SW480 (cell line): Measurements from ENCODE around the gene FCRLB.
"Not testable (repeated sequence)": the region's sequence is repeated elsewhere in the genome, so short reads cannot be mapped to it uniquely, and the experiment has no call there.

Experiments used
- DNase-seq: peaks from one replicate; pipeline ENCODE4 v3.0.0-alpha.2; 2016; ENCODE audit warnings: low spot score

Gene FCRLB

DNA sequence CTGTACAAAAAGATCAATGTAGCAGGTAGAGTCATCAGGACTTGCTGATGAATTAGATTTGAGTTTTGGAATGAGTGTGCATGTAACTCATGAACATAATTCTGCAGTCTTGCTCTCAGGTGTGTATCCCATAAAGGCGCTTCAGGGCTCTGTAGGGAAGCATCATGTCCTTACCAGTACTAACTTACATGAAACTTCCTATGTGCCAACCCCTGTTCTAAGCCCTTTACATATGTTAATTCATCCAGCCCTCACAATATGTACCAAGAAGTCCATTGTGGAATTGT lies 2.1 kb upstream of the FCRLB start:
- no peak for DNase-seq

DNA sequence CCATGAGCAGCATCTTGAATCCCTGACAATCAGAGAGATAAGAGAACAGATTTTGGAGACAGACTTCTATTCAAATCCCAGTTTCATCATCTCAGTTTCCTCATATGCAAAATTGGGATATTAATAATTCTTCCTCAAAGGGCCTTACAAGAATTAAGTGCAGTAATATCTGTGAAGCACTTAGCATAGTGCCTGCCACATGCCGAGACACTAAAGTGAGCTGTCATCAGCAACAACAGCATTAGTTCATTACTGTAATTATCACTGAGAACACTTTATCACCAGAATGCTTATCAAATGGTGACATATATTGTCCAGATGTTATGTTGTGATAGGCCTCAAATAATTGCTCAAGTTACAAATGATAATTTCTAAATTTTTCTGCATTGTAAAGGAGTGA lies 922 bp upstream of the FCRLB start:
- DNase-seq: no peak

GRCh38 chr1:161721738-161722343 lies 497 bp downstream of the FCRLB start:
- peak; percentile 56 for DNase-seq

DNA sequence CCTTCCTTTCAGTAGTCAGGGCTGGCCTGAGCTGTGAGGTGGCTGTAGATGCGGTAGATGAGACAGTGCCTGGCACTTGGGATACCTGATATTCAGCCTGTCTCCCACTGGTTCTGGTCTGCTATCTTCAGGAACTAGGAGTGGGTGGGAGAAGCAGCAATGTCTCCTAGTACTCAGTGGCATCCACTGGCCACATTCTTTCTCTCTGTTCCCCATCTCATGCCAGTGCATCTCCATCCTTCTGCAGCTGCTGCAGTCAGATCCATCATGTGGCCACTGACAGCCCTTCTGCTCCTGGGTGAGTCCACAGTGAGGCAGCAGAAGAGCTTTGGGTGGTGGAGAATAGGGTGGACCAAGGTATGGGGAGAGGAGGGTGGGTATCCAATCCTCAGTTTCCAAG lies 1.1 kb downstream of the FCRLB start:
- DNase-seq: no peak

DNA sequence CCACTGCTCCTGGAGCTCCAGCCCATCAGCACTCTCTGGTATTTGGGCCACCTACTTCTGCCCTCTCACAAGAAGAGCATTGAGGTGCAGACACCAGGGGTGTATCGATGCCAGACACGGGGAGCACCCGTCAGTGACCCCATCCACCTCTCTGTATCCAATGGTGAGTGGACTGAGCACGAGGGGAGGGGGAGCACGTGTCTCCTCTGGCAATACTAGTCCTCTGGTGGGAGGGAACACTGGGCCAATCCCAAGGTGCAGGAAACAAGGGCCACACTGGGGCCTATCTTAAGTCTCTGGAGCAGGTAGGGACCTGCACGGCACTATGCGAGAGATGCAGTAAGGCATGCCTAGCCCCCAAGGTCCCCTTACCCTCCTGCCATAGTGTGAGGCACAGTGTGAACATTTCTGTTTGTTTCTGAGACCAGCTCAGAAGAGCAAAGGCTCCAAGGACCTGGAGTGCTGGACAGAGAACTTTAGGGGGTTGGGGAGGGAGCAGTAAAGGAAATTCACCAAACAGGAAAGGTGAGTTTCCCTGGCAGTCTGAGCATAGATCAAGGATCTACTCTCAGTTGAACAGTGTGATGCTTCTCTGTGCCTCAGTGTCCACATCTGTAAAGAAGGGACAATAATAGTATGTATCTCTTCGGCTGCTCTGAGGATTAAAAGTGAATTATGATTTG lies 2.3 kb downstream of the FCRLB start:
- DNase-seq: no peak

DNA sequence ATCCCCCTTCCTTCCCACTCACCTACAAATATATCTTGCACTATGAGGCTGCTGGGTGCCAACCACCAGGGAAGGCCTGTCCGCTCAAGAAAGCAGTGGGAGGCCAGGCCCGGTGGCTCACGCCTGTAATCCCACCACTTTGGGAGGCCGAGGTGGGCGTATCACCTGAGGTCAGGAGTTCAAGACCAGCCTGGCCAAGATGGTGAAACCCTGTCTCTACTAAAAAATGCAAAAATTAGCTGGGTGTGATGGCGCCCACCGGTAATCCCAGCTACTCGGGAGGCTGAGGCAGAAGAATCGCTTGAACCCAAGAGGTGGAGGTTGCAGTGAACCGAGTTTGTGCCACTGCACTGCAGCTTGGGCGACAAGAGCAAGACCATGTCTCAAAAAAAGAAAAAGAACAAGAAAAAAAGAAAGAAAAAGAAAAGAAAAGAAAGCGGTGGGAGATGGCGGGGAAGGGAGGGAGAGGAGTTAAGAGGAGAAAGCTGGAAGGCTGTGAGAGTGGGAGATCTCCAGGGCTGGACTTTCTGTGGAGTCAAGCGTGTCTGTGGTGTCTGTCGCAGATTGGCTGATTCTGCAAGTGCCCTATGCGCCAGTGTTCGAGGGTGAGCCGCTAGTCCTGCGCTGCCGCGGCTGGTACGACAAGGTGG lies 4.0 kb downstream of the FCRLB start:
- not testable (repeated sequence) for DNase-seq

DNA sequence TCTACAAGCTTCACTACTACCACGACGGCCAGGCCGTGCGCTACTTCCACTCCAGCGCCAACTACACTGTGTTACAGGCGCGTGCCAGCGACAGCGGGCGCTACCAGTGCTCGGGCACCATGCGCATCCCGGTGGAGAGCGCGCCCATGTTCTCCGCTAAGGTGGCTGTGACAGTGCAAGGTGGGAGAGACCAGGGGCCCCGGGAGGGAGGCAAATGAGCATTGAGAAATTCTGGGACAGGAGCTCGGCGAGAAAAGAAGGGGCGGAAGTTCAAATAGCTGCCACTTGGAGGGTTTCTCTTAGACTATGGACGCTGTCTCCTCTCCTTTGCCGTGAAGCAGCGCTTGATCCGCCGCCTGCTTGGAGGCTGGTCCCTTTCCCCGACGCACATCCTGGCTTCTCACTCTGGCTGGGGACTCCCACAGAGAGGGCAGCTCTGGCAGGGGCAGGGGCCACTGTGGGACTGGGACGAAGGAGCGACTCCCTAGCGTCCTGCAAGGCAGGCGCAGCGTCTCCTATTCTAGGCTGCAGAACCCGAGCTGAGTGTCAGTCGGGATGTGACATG lies 4.6 kb downstream of the FCRLB start:
- peak; percentile 49 for DNase-seq

DNA sequence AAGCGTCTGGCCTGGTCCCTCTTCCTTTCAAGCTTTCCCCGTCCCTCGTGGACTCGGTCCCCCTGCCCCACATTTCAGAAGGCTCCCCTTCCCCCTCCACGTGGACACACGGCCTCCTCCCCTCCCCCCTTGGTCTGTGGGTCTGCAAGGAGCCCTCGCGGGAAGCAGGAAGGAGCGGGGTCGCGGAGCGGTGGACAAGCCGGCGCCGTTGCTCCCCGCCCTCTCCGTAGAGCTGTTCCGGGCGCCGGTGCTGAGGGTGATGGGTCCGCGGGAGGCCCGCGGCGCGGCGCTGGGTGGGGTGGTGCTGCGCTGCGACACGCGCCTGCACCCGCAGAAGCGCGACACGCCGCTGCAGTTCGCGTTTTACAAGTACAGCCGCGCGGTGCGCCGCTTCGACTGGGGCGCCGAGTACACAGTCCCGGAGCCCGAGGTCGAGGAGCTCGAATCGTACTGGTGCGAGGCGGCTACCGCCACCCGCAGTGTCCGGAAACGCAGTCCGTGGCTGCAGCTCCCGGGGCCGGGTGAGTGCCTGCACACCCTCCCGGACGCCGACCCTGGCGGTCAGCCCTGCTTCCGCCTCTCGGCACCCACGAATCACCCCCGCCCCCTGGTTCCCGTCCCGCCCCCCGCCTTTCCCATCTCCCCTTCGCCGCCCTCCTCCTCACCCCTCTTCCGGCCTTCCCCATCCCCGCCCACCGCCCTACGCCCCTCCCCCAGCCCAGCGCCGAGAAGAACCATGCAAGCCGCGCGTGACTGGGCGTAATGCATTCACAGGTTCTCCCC lies 5.3 kb downstream of the FCRLB start:
- DNase-seq: peak; percentile 73

DNA sequence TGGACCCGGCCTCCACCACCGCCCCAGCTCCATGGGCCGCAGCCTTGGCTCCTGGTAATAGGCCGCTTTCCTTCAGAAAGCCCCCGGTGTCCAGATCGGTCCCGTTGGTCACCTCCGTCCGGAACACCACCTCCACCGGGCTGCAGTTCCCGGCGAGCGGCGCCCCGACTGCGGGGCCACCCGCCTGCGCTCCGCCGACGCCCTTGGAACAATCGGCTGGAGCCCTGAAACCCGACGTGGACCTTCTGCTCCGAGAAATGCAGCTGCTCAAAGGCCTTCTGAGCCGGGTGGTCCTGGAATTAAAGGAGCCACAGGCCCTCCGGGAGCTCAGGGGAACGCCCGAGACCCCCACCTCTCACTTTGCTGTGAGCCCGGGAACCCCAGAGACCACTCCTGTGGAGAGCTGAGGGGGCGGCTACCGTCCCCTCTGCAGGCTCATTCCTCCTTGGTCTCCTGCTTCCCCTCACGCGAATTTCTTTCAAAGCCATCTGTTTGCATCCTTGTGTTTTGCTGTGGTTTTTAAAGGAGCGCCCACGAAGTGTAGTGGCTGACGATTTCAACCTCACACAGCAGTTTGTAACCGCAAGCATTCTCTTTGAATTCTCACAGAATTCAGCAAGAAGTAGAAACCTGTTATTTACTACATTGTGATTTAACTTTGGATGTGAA lies 6.0 kb downstream of the FCRLB start:
- DNase-seq: no peak

DNA sequence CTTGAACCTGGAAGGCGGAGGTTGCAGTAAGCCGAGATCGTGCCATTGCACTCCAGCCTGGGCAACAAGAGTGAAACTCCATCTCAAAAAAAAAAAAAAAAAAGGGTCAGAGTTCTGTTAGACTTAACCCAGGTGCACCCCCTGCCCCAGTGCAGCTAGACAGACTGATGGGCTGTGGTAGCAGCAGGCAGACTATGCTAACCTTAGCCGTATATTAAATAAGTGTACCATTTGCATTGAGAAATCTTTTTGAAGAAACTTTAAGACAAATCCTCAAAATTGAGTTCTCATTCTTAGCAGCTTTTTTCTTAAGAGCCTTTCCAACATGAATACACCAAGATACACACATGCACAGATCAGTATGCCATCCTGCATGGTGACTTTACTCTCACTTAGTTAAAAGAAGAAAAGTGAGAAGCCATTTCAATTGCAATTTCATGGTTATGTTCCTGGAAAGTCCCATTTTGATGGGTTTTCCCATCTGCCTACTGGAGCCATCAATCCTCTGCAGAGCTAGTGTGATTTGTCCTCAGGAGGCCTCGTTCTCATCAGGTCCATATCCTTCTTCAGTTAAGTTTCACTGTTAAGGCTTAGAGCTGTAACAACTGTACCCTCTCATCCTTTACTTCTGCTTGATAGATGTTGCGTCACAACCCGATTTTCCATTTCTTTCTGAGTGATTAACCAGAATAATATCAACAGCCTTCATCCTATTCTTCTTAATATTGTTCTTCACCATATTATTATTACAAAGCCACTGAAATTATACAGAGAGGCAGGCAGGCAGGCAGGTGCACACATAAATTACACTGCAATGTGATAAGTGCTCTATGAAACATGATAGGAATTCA lies 7.3 kb downstream of the FCRLB start:
- no peak for DNase-seq

GRCh38 chr1:161730050-161730564 lies 8.8 kb downstream of the FCRLB start:
- no peak for DNase-seq

DNA sequence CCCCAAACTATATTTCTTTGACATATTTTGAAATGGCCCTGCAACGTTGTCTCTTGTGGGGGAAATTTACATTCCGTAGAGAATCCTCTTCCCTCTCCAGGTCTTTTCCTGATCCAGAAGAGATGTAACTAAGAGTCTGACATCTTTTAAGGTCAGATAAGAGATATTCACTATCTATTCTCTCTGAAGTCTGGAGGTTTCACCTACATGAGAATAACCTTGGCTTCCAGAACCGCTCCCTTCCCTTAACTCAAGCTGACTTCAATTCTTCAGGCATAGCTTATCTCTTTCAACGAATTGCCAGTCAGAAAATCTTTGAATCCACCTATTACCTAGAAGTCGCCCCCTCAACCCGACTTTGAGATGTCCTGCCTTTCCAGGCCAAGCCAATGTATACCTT lies 9.9 kb downstream of the FCRLB start:
- no peak for DNase-seq

DNA sequence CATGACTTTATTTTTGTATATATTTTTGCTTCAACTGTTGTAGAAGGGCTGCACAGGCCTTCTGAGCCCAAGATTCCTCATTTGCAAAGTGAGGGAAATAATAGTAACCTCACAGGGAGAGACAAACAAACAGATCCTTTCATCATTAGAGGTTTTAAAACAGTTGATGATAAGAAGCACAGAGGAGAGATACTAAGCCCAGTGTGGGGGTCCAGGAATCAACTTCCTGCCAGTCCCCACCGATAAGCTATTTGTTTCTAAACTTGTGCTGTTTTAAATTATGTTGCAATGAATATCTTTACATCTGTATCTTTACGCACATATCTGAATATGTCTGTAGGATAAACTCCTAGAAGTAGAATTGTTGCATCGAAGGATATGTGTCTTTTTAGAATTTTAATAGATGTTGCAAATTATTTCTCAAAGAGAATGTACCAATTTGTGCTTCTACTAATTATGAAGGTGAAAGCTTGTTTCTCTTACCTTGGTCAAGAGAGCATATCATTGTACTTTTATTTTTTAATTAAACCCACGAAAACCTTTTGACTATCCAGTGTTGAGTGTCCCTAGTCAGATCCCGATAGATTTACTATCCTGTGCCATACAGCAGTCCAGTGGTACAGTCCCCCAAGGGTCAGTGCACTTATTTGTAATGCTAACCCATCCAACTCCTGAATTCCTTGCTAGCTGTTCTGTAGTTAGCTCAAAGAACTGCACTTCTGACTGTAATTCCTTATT lies 10.8 kb downstream of the FCRLB start:
- DNase-seq: no peak

- DNase-seq: no peak
Observed at GRCh38 chr1:161733526-161733925, 12.2 kb downstream of the FCRLB start.

DNA sequence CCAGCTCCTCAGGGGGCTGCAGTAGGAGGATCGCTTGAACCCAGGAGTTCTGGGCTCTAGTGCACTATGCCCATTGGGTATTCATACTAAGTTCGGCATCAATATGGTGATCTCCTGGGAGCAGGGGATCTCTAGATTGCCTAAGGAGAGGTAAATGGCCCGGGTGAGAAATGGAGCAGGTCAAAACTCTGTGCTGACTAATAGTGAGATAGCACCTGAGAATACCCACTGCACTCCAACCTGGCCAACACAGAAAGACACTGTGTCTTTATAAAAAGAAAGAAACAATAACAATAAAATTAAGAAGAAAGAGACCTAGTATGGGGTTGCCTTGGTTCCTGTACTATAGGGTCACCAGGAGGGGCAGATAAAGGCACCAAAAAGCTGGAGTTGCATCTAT lies 14.5 kb downstream of the FCRLB start:
- no peak for DNase-seq

GRCh38 chr1:161736335-161736969 lies 15.1 kb downstream of the FCRLB start:
- DNase-seq: no peak

GRCh38 chr1:161737625-161738024 lies 16.3 kb downstream of the FCRLB start:
- DNase-seq: no peak

DNA sequence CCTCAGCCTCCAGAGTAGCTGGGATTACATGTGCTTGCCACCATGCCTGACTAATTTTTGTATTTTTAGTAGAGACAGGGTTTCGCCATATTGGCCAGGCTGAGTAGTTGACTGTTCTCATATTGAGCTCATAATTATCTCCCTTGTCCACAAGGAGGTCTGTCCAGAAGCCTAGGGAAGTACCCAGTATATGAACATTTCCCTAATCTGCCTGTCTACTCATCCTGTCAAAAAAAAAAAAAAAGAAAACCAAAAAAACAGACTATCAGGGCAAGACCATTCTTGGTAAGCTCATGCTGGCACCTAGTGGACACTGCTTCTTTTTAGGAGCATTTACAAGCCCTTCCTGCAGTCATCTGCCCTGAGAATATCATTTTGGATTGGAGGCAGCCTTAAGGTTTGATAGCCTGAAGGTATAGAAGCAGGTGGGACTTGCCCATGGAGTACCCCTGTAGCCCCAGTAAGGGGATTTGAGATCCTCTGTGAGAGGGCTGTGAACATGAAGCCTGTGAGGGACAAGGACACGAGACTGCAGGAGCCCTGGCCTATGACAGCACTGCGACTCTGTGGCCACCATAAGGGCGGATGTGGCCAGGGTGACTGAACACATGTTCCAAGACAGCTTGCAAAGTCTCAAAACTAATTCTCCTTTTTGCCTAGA lies 17.4 kb downstream of the FCRLB start:
- DNase-seq: peak; percentile 64

- DNase-seq: no peak
Observed at GRCh38 chr1:161739865-161740566, 18.7 kb downstream of the FCRLB start.
